ENCODE data around the gene GAL3ST3. TPM values are rescaled to one million over a fixed set of nuclear protein-coding genes. Genes with fewer than 3 reads are reported as not detected.

GAL3ST3 gene
- total and polyA plus RNA-seq, 11 donors: 0.08 to 4.9 (median 2.1) TPM

DNA sequence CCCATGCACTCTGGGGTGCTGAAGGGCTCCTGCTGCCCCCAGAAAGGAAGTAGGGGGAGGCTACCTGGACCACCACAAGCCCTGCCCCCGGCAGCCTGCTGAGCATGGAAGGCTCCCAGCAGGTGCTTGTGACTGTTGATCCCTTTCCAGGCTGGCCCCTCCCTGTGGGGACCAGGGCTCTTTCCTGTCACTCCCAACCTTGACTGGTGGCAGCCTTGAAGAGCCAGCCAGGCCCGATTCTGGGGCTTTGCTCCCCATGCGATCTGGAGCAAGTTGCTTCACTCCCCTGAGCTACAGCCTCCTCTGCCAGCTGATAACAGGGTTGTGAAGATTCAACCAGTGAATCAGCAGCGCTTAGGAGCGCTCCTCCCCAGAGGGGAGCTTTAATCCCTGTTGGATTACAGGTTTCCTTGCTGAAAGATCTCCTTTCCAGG lies 41.7 kb downstream of the GAL3ST3 start:
- Histone ChIP-seq H3K27ac (no peak overlapping the region), H3K27me3 (peaks cover 4 to 15% (median 10%) of the 10 kb centered on the region in 9 donors), H3K36me3 (peaks cover 0 to 27% (median 22%) of the 10 kb centered on the region in 9 donors), H3K9me3 (no peaks in the 10 kb centered on the region), H3K4me1 (peaks cover 0 to 22% (median 9%) of the 10 kb centered on the region in 12 donors), H3K4me3 (no peak overlapping the region)
- 37 to 69% (median 50%) methylated on average over 3 to 5 of the region's 5 CpGs for WGBS, 4 donors
- TF ChIP-seq, protein P1, sequence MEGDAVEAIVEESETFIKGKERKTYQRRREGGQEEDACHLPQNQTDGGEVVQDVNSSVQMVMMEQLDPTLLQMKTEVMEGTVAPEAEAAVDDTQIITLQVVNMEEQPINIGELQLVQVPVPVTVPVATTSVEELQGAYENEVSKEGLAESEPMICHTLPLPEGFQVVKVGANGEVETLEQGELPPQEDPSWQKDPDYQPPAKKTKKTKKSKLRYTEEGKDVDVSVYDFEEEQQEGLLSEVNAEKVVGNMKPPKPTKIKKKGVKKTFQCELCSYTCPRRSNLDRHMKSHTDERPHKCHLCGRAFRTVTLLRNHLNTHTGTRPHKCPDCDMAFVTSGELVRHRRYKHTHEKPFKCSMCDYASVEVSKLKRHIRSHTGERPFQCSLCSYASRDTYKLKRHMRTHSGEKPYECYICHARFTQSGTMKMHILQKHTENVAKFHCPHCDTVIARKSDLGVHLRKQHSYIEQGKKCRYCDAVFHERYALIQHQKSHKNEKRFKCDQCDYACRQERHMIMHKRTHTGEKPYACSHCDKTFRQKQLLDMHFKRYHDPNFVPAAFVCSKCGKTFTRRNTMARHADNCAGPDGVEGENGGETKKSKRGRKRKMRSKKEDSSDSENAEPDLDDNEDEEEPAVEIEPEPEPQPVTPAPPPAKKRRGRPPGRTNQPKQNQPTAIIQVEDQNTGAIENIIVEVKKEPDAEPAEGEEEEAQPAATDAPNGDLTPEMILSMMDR (IDR thresholded peaks at IDR 0.05): no peak
- no peak for TF ChIP-seq POLR2A (IDR thresholded peaks at IDR 0.05)
- intact Hi-C loops (cut with DNase I): no loop called here
- DNase-seq: no peak
- no peak for ATAC-seq

DNA sequence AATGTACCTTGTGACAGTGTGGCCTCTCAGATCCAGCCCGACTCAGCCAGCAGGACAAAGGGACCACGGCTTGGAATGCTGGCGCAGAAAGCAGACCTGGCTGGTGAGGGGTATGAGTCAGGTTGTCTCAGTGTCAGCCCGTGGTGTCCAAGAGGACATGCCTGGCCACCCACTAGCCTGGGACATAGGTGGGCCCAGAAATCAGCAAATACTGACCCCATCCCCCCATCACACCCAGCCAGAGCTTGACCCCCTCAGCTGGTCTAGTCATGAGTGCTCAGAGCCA lies 42.1 kb downstream of the GAL3ST3 start:
- no peak for TF ChIP-seq POLR2A (IDR thresholded peaks at IDR 0.05)
- Histone ChIP-seq H3K36me3 (peaks cover 0 to 27% (median 22%) of the 10 kb centered on the region in 9 donors), H3K27me3 (peaks cover 0 to 11% (median 6%) of the 10 kb centered on the region in 9 donors), H3K27ac (no peak overlapping the region), H3K4me1 (peaks cover 0 to 19% (median 9%) of the 10 kb centered on the region in 12 donors), H3K4me3 (no peak overlapping the region), H3K9me3 (no peaks in the 10 kb centered on the region)
- WGBS, 4 donors: 78 to 81% (median 80%) methylated on average over 2 to 4 of the region's 4 CpGs
- intact Hi-C loops (cut with DNase I): no loop called here
- ATAC-seq (no peak), DNase-seq (no peak)

DNA sequence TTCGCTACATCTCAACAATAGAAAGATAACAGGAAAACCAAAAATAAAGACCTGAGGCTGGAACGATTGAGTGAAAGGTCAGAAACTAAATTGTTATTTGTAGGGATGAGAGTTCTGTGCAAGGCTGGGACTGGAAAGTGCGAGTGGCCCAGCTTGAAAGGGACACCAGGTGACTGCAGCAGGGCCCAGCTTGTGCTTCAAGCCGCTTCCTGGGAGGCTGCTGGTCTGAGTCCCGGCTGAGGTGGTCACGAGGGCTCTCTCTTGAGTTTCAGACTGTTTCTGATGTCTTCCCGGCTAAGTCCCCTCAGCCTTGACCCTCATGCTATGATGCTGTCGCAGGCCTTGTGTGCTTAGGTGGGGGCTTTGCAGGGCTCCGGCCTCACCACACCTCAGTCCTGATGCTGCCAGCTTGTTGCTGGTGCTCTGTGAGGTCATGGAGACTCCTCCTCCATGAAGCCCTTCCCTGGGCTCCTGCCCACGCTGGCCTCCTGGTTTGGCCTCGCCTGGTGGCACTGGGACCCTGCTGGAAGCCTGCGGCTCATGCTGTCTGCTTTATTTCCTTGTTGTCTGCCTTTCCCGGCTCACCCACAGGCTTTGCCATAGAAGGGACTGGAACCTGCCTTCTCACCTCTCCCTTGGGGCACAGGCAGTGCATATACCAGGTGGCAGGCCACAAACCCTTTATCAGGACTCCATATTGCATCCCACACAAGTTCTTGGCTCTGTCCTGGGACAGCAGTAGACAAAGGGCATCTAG lies 42.6 kb downstream of the GAL3ST3 start:
- intact Hi-C loops (cut with DNase I): no loop called here
- Histone ChIP-seq H3K9me3 (no peaks in the 10 kb centered on the region), H3K27me3 (peaks cover 0 to 6% (median under 1%) of the 10 kb centered on the region in 9 donors), H3K4me3 (no peak overlapping the region), H3K36me3 (peaks cover 0 to 27% (median 22%) of the 10 kb centered on the region in 9 donors), H3K4me1 (peaks cover 0 to 15% (median 9%) of the 10 kb centered on the region in 12 donors), H3K27ac (no peak overlapping the region)
- DNase-seq (no peak), ATAC-seq (no peak)
- TF ChIP-seq, protein P1 (IDR thresholded peaks at IDR 0.05): no peak
- TF ChIP-seq POLR2A (IDR thresholded peaks at IDR 0.05): no peak
- WGBS, 4 donors: 85 to 88% (median 87%) methylated on average over 12 to 13 of the region's 13 CpGs

DNA sequence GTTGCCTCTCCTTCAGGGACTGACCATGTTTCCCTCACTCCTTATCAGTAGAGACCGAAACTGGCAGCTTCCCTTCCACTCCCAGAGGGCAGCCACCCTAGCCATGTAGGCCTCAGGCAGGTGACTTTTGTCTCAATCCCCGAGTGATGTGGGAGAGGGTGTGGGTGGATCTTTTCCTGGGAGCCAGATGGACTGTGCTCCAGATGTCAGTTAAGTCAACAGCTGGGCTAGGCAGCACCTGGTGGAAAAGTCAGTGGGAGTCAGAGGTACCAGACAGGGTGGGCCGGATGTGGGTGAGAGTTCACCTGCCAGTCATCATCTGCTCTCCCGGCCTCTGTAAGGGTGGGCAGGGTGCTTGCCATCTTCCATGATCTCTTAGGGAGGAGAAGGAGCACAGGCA lies 44.8 kb downstream of the GAL3ST3 start:
- no peak overlapping the region for H3K4me3 ChIP-seq

More for the DNA sequence above, 44.8 kb downstream of the GAL3ST3 start:
- intact Hi-C loops (cut with DNase I): loop anchor here in 4 of 10 donors (5.0 kb wide), 2 partner anchors 42 to 117 kb away; partner anchors contain the start of genes FIBP (in 2 of the 4) and SART1 (in 2 of the 4)
- TF ChIP-seq, protein P1 (IDR thresholded peaks at IDR 0.05): no peak
- no peak for TF ChIP-seq POLR2A (IDR thresholded peaks at IDR 0.05)
- no peaks in the 10 kb centered on the region for H3K9me3 ChIP-seq
- ATAC-seq (no peak), DNase-seq (no peak)
- peak overlapping the region in 1 of 12 donors; percentile 21 for H3K27ac ChIP-seq
- peaks cover 3 to 30% (median 24%) of the 10 kb centered on the region in 12 donors for H3K4me1 ChIP-seq
- WGBS, 4 donors: 75 to 77% (median 75%) methylated on average over 4 of the region's 4 CpGs
- H3K36me3 ChIP-seq: peaks cover 0 to 41% (median 33%) of the 10 kb centered on the region in 9 donors
- H3K27me3 ChIP-seq: no peaks in the 10 kb centered on the region

Measured in heart left ventricle (tissue), 16 donors.